Measurements from ENCODE around the gene ST6GAL1.
"Not testable (repeated sequence)": the region's sequence is repeated elsewhere in the genome, so short reads cannot be mapped to it uniquely, and the experiment has no call there.

ST6GAL1 gene

GRCh38 chr3:186997473-186997939, 67.2 kb downstream of the ST6GAL1 start:
- no peak for DNase-seq

DNA sequence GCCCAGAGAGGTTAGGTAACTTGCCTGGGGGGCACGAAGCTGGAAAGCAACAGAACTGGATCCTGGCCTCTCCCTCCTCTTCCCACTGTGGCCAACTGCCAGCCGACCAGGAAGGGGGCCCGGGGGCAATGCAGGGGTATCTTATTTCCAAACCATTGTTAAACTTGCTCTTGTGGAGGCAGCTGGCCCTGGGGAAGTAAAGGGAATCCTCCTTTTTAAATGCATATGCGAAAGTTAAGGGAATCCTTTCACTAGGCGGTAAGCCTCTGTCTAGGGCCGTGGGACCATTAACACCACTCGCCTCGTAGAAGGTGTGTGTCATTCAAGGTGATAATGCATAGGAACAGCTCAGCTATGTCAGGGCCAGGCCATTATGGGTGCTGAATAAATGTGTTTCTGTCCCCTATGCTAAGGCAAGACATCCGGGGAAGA, 68.6 kb downstream of the ST6GAL1 start:
- no peak for DNase-seq

GRCh38 chr3:187000711-187001151, 70.4 kb downstream of the ST6GAL1 start:
- DNase-seq = no peak

DNA sequence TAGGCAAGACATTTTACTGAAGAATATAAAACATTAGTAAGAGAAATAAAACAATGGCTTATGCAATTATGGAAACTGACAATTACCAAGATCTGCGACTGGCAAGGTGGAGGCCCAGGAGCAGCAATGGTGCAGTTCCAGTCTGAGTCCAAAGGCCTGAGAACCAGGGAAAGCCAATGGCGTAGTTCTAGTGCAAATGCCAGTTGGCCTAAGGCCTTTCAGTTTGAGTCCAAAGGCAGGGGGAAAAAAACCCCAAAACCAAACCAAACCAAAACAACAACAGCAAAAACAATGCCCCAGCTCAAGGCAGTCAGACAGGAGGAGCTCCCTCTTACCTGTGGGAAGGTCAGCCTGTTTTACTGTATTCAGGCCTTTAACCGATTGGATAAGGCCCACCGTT, 72.6 kb downstream of the ST6GAL1 start:
- no peak for DNase-seq

DNA sequence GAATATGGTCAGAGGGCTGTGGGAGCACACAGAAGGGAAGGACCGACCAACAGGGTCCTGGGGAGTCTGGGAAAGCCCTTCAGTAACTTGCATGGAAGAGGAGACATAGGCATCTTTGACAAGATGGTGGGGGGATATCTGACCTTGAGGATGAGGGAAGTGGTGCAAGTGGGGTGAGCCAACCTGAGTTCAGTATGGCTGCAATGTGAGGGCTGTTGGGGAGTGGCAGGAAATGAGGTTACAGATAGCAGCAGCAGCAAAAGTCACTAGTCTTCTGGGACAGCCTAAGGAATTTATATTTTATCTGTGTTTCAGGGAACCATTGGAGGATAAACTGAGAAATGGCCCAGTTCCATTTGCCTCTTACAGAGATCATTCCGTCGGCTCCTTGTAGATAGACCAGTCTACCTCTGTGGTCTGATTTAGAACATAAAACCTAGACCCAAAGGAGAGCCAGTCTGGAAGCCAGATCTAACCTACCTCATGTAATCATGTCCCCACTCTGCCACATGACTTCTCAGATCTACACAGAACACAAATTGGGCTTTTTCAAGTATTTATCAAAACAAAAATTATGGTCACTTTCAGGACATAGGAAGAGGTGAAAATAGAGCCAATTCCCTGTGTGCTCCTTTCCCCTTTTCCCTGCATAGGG, 75.6 kb downstream of the ST6GAL1 start:
- peak; percentile 60 for DNase-seq

DNA sequence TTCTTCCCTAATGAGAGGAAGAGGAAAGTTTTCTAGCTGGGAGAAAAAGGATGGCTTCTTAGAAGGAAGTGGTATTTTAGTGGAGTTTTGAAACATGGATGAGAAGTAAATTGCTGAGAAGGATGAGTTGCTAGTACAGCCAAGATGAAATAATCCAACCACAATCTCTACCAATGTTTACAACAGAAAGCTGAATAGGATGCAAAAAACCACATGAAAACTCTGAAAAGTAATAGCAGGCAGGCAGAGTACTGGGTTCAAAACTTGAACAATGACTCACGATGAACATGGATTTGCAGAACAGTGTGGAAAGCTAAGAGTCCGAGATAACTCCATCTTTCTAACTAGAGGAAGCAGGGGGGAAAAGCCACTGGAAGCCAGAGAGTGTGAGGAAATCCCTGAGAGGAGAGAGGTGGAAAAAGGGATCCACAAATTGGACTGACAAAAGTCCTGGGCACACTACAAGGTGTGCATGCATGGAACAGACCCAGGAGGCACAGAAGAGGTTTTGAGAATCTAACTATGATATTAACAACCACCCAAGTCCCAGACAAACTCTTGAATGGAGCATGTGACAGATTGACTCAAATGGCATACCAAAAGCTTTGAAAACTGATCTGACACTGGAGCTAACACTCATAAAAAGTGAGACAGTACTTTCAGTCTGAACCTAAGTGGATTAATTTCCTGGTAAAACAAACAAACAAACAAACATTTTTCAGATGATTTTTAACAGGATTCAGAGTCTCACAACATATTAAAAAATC, 76.7 kb downstream of the ST6GAL1 start:
- no peak for DNase-seq

DNA sequence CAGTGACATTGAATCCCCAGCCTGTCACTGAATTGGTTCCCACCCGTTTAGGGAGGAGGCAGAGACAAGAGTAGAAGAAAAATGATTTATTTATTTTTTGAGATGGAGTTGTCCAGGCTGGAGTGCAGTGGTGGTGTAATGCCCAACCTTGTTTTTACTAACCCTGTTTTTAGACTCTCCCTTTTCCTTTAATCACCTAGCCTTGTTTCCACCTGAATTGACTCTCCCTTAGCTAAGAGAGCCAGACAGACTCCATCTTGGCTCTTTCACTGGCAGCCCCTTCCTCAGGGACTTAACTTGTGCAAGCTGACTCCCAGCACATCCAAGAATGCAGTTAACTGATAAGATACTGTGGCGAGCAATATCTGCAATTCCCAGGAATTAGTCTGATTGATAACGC, 80.1 kb downstream of the ST6GAL1 start:
- not testable (repeated sequence) for DNase-seq

- no peak for DNase-seq
Observed at GRCh38 chr3:187011915-187012314, 81.6 kb downstream of the ST6GAL1 start.

DNA sequence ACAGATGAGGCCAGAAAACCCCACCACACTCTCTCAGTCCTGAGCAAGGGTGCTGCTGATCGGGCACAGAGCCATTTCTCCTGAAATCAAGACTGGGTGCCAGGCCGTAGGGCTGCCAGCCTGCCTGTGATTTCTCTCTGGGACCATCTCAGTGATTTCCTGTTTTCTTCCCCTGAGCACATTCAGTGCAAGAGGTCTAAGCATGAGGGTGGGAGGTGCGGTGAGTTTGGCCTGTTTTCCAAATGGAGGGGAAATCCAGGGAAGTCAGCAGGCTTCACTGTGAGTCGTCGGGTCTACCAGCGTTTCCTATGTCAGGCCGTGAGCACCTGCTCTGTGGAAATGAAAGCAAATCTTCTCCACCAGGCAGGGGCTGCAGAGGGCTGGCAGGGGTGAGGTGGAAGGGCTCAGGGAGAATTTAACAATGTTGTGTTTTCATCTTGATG, 82.3 kb downstream of the ST6GAL1 start:
- no peak for DNase-seq

DNA sequence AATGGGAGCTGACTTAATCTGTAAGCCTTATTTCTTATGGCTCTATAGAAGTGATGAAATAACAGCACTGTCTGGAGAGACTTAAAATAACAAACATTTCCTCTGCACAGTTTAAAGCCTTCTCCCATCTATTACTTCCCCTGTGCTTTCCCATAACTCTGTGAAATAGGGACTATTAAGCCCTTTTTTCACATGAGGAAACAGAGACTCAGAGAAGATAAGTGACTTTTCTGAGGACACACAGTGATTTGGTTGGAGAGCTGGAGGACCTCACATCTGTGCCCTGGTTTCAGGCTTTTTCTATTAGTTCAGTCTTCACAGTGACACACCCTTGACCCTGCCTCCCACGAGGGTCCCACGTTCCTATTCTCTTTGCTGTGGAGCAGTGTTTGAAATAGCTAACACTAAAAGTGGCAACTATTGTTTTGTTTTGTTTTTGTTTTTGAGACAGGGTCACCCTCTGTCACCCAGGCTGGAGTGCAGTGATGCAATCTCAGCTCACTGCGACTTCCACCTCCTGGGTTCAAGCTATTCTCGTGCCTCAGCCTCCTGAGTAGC, 82.9 kb downstream of the ST6GAL1 start:
- no peak for DNase-seq

DNA sequence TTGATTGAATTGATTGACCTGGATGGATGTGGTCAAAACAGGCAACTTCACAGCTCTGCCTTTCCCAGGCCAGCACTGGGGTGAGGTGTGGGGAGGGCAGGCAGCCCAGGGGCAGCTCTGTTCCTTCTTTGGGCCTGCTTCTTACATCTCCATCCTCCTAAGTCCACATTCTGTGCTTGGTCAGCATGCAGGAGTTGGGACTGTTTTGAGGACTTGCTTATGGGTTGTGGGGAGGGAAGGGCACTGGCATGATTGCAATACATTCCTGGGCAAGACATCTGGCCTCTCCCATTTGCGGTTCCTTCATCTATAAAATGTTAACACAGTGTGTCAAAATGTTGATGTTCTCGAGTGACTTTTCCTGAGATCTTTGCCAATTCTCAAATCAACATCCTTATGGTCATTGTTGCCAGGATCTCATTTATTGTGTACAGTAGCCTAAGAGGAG, 84.1 kb downstream of the ST6GAL1 start:
- no peak for DNase-seq

DNA sequence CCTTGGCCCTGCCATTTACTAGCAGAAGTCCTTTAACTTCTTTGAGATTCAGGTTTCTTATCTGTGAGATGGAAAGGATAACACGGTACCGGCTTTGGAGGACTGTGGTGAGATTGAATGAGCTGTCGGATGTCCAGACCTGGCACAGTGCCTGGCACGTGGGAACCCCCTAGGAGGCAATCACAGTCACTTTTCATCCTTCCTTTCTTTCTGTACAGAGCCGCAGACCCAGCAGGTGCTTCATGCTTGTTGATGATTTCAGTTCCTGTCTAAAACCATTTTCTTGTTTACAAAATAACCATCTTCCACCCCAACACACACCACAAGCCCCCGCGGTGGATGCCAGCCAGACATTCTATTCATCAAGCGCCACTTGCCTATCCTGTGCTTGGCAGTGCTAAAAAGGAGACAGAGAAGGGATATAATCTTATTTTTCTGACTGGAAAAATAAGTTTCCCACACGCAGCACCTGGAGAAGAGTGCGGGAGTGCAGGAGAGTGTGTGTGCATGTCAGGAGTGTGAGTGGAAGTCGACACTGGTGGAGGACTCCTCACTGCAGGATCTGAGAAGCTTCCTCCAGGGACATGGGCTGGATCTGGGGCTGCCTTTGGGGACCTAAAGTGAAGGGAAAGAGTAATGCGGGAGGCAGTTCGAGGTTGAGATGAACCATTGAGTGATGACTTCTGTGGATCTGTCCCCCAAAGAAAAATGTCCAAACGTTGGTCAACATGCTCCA, 85.7 kb downstream of the ST6GAL1 start:
- DNase-seq = no peak

GRCh38 chr3:187016639-187017345, 86.5 kb downstream of the ST6GAL1 start:
- no peak for DNase-seq

GRCh38 chr3:187017511-187018230, 87.3 kb downstream of the ST6GAL1 start:
- DNase-seq = no peak

DNA sequence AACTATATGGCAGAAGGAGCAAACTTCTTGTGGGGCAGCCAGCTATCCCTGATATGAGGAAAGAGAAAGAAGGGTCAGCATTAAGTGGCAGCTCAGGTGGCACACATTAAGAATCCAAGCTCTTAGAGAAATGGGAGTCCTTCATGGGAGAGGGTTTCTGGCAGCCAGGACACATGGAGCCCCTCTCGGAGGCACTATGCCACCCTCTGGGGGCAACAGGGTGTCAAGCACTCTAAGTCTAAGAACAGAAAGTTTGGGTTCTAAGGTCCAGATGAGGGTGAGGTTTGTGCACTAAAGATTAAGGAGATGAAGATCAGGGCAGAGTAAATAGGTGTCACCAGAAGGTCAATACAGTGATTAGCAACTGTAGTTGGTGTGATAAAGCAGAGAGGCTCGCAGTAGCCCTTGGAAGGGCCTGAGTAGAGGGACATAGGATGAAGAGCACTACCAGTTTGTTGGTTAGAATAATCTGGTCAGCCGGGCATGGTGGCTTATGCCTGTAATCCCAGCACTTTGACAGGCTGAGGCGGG, 89.3 kb downstream of the ST6GAL1 start:
- DNase-seq = peak; percentile 41

- DNase-seq = no peak
Observed at GRCh38 chr3:187020376-187020775, 90.0 kb downstream of the ST6GAL1 start.

DNA sequence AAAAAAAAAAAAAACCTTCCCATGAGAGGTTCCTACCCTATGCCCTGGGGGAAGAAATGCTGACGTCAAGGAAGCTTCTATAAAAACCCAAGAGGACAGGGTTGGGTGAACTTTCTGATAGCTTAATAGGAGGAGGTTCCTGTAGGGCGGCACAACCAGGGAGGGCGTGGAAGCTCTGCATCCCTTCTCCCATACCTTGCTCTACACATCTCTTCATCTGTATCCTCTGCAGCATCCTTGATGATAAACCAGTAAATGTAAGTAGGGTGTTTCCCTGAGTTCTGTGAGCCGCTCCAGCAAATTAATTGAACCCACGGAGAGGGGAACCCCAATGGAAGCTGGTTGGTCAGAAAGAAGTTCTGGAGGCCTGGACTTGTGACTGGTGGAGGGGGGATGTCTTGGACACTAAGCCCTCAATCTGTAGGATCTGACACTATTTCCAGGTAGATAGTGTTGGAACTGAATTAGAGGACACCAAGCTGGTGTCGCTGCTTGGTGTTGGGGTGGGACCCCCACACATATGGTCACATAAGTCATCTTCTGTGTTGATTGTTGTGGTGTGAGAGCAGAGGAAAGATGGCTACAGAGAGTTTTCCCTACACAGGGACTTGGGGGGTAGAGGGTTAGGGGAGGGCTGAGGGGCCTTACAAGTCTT, 91.5 kb downstream of the ST6GAL1 start:
- DNase-seq = peak; percentile 43

GRCh38 chr3:187022403-187023029, 92.2 kb downstream of the ST6GAL1 start:
- DNase-seq = peak; percentile 97

- DNase-seq = not testable (repeated sequence)
Observed at GRCh38 chr3:187023340-187023739, 93.0 kb downstream of the ST6GAL1 start.

DNA sequence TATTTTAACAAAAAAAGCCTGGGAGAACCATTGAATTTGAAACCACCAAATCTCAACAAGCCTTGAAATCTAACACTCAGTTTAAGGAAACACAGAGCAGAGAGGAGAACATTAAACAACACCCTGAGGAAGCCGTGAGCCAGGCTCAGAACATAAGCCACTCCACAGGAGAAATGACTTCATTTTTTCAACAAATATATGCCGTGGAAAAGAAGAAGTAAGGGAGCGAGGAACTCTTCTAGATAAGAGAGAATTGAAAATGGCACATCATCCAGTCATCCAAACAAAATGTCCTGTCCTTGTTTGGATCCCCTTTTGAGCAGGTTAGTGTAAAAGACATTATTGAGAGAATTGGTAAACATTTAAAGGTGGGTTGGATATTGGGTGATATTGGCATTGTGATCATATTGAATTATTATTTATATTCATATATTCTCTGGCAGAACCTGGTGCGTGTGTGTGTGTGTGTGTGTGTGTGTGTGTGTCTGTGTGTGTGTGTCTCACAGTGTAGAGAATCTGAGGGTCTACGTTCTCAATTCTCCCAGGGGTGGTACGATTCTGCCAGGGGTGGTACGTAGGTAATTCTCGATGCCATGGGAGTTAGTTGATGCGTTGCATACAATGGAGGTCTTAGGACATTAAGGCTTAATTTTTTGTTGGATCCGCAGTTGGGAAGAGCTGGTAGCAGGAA, 94.4 kb downstream of the ST6GAL1 start:
- no peak for DNase-seq

Measured in hematopoietic multipotent progenitor cell treated with erythropoietin and hydrocortisone succinate and interleukin-3 and kit ligand, for 8 days (in vitro differentiated cells).